Left renal pelvis (tissue), 4 donors: ENCODE data around the gene SPON2. TPM values are rescaled to one million over a fixed set of nuclear protein-coding genes. Genes with fewer than 3 reads are reported as not detected.

Source experiments
- DNase-seq, 4 donors: peaks; one replicate each; pipeline ENCODE4 v3.0.0-alpha.2; 2013; ENCODE audit warnings: low read depth in 4 of 4, low spot score in 3 of 4
- polyA plus RNA-seq, 4 donors: library from polyadenylated mRNA; unstranded; fragments of 120-200 nt; gene quantifications; one replicate each; pipeline ENCODE4 v1.2.1, GENCODE V29; 2013; ENCODE audit not compliant: insufficient read length in 4 of 4

Gene SPON2
- polyA plus RNA-seq, 4 donors, result 9.9 to 43.8 (median 12.8) TPM

- DNase-seq, result no peak
Measured at GRCh38 chr4:1195891-1196401, 23.6 kb upstream of the SPON2 start.

GRCh38 chr4:1195109-1195671, 22.8 kb upstream of the SPON2 start:
- DNase-seq, result no peak

GRCh38 chr4:1194010-1194900, 21.9 kb upstream of the SPON2 start:
- DNase-seq, result no peak

GRCh38 chr4:1193206-1194009, 21.0 kb upstream of the SPON2 start:
- no peak for DNase-seq

- DNase-seq, result no peak
Measured at GRCh38 chr4:1192493-1193205, 20.3 kb upstream of the SPON2 start.

GRCh38 chr4:1192091-1192492, 19.7 kb upstream of the SPON2 start:
- no peak for DNase-seq

GRCh38 chr4:1191621-1192020, 19.2 kb upstream of the SPON2 start:
- DNase-seq, result no peak

- no peak for DNase-seq
Measured at GRCh38 chr4:1187182-1187581, 14.8 kb upstream of the SPON2 start.

GRCh38 chr4:1183985-1184773, 11.8 kb upstream of the SPON2 start:
- no peak for DNase-seq

GRCh38 chr4:1182313-1182712, 9.9 kb upstream of the SPON2 start:
- no peak for DNase-seq

GRCh38 chr4:1180663-1181062, 8.3 kb upstream of the SPON2 start:
- no peak for DNase-seq

- no peak for DNase-seq
Measured at GRCh38 chr4:1179976-1180375, 7.6 kb upstream of the SPON2 start.

GRCh38 chr4:1179089-1179441, 6.7 kb upstream of the SPON2 start:
- DNase-seq, result no peak

GRCh38 chr4:1178300-1179088, 6.1 kb upstream of the SPON2 start:
- no peak for DNase-seq

- DNase-seq, result no peak
Measured at GRCh38 chr4:1177274-1178141, 5.1 kb upstream of the SPON2 start.

- DNase-seq, result no peak
Measured at GRCh38 chr4:1176398-1177273, 4.3 kb upstream of the SPON2 start.

GRCh38 chr4:1175635-1176229, 3.3 kb upstream of the SPON2 start:
- no peak for DNase-seq
